CD4-positive, alpha-beta T cell (primary cell): ENCODE results near the gene REXO1. TPM values are rescaled to one million over a fixed set of nuclear protein-coding genes. Genes with fewer than 3 reads are reported as not detected.

Experiments
- ATAC-seq: fragments of 200-7000 bp; cut with Tn5 transposase; one replicate; pipeline ENCODE4 v1.10.0; 2022; ENCODE audit warnings: mild to moderate bottlenecking; ENCODE audit not compliant: poor library complexity
- CTCF ChIA-PET: fragments of 350-600 bp; sonication (Branson Sonifier 250); formaldehyde crosslinking; loops from one replicate; lab custom pipeline; 2021; ENCODE audit warnings: antibody characterized with exemption, inconsistent platforms; lab: Charles Lee
- POLR2A ChIA-PET: fragments of 350-600 bp; sonication (Branson Sonifier 250); formaldehyde crosslinking; loops from one replicate; lab custom pipeline; 2021; ENCODE audit warnings: antibody characterized with exemption, inconsistent platforms; lab: Charles Lee
- DNase-seq, 14 experiments: peaks; one replicate each; pipeline ENCODE4 v3.0.0-alpha.2; 2013 to 2020; ENCODE audit warnings: mixed read lengths in 2 of 14
- H3K27ac ChIP-seq, 2 donors: one replicate each; pipeline versions ENCODE4 v1.5.1 to v1.7.0; 2013; ENCODE audit warnings: low read length in 2 of 2, low read depth in 1 of 2, mild to moderate bottlenecking in 1 of 2
- H3K27me3 ChIP-seq, 2 experiments: 1 replicate in 1 of 2; 2 replicates in 1 of 2; pipeline versions ENCODE4 v1.6.1 to v1.7.0; 2013; ENCODE audit warnings: low read length in 2 of 2, control low read depth in 1 of 2, mild to moderate bottlenecking in 1 of 2, moderate library complexity in 1 of 2; ENCODE audit not compliant: insufficient read depth in 2 of 2, control insufficient read depth in 1 of 2
- H3K36me3 ChIP-seq: one replicate; pipeline ENCODE4 v1.6.1; 2013; ENCODE audit warnings: low read length, control low read depth; ENCODE audit not compliant: insufficient read depth
- H3K4me1 ChIP-seq: one replicate; pipeline ENCODE4 v1.6.1; 2013; ENCODE audit warnings: low read length, control low read depth; ENCODE audit not compliant: insufficient read depth
- H3K4me3 ChIP-seq: one replicate; pipeline ENCODE4 v1.5.1; 2013; ENCODE audit warnings: mild to moderate bottlenecking, low read length, moderate library complexity
- H3K9me3 ChIP-seq, 2 experiments: 1 replicate in 1 of 2; 2 replicates in 1 of 2; pipeline versions ENCODE4 v1.6.1 to v1.7.0; 2013; ENCODE audit warnings: low read length in 2 of 2, mild to moderate bottlenecking in 2 of 2, control low read depth in 1 of 2, moderate library complexity in 1 of 2; ENCODE audit not compliant: control insufficient read depth in 1 of 2, insufficient read depth in 1 of 2
- H3K27ac Mint-ChIP-seq: one replicate; pipeline ENCODE4 v1.8.0; 2020; ENCODE audit warnings: mixed read lengths
- H3K27me3 Mint-ChIP-seq: one replicate; pipeline ENCODE4 v1.8.0; 2021; ENCODE audit warnings: mixed read lengths
- H3K36me3 Mint-ChIP-seq: one replicate; pipeline ENCODE4 v1.8.0; 2021; ENCODE audit warnings: low read depth, mixed read lengths
- H3K4me1 Mint-ChIP-seq: one replicate; pipeline ENCODE4 v1.8.0; 2021; ENCODE audit warnings: low read depth, mixed read lengths
- H3K4me3 Mint-ChIP-seq: one replicate; pipeline ENCODE4 v1.8.0; 2020; ENCODE audit warnings: mild to moderate bottlenecking, mixed read lengths
- H3K9me3 Mint-ChIP-seq: one replicate; pipeline ENCODE4 v1.8.0; 2020; ENCODE audit warnings: mixed read lengths
- CTCF ChIP-seq: fragments of 200-600 bp; IDR thresholded peaks from one replicate; pipeline ENCODE4 v1.8.0; 2022; ENCODE audit warnings: antibody characterized with exemption, mild to moderate bottlenecking
- intact Hi-C, 2 experiments: fragments of 100-400 bp; cut with DNase I in 1 of 2; cut with micrococcal nuclease in 1 of 2; formaldehyde crosslinking; loops; one replicate each; pipeline versions ENCODE4 v1.15.1 to v1.9.0; 2023 to 2025; cut with DNase I, micrococcal nuclease
- total RNA-seq, 174 experiments: library from RNA in 2 of 174; stranded (reverse) in 2 of 174; gene quantifications; one replicate each; pipeline ENCODE4 v1.2.3 and lab custom pipeline; 2021 to 2026

Gene REXO1
- total RNA-seq, 2 experiments from 2014 or later: 106 to 114 TPM

GRCh38 chr19:1828279-1829238 lies 19.7 kb downstream of the REXO1 start:
- no peak overlapping the region for H3K27ac Mint-ChIP-seq

DNA sequence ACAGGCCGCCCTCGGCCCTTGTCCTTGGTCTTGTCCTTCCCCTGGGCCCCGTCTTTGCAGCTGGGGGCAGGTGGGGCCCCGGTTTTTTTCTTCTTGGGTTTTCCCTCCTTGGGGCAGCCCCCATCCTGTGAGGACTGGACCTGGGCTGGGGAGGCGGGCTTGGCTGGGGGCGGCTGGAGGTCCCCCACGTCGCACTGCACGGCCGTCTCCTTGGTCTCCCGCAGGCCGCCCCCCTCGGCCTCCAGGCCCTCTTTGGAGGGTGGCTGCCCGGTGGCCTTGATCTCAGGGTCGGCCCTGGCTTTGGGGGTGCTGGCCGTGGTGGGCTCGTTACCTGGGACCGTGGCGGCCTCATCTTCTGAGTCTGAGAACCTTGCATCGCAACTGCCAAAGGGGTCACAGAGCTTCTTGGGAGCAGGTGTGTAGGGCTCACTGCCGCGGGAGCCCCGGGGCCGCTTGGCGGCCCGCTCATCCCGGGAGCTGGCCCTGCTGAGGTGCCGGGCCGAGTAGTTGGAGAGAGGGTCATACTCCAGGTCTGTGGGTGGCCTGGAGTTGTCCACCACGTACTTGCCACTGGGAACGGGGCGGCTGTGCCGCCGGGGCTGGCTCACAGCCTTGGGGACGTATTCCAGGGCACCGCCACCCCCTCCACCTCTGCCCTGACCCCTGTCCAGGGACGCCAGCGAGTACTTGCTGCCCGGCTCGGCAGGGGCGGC lies 20.6 kb downstream of the REXO1 start:
- TF ChIP-seq CTCF: no peak
- Mint-ChIP-seq H3K36me3 (peaks cover 31% of the 10 kb centered on the region), H3K4me3 (no peak overlapping the region), H3K27ac (no peak overlapping the region), H3K27me3 (no peaks in the 10 kb centered on the region), H3K9me3 (no peaks in the 10 kb centered on the region), H3K4me1 (peaks cover 4% of the 10 kb centered on the region)
- Histone ChIP-seq H3K9me3 (no peaks in the 10 kb centered on the region), H3K4me3 (no peak overlapping the region), H3K27ac (no peak overlapping the region), H3K4me1 (peaks cover 10% of the 10 kb centered on the region), H3K27me3 (no peaks in the 10 kb centered on the region), H3K36me3 (peaks cover 66% of the 10 kb centered on the region)
- intact Hi-C loops: loop anchor here in 1 of 2 experiments (5.0 to 10.0 kb wide), 2 partner anchors 155 to 283 kb away; no protein-coding TSS in a partner anchor
- no peak for ATAC-seq
- no peak for DNase-seq
- CTCF ChIA-PET: no interaction called here
- POLR2A ChIA-PET: interaction anchor here (0.5 to 1.9 kb wide), 2 partner anchors 29 to 991 kb away, joined by 3 to 5 read pairs; no protein-coding TSS in a partner anchor

More at GRCh38 chr19:1828279-1829238, 19.7 kb downstream of the REXO1 start:
- POLR2A ChIA-PET: interaction anchor here (1.9 kb wide), 1 partner anchor 28 kb away, joined by 5 read pairs; no protein-coding TSS in a partner anchor
- no peak overlapping the region for H3K4me3 ChIP-seq
- no peaks in the 10 kb centered on the region for H3K9me3 ChIP-seq
- H3K36me3 Mint-ChIP-seq: peaks cover 26% of the 10 kb centered on the region
- H3K27me3 ChIP-seq: no peaks in the 10 kb centered on the region
- no peak for TF ChIP-seq CTCF
- no peaks in the 10 kb centered on the region for H3K27me3 Mint-ChIP-seq
- CTCF ChIA-PET: interaction anchor here (1.1 kb wide), 1 partner anchor 9 kb away, joined by 4 read pairs; no protein-coding TSS in a partner anchor
- peaks cover 4% of the 10 kb centered on the region for H3K4me1 Mint-ChIP-seq
- H3K4me3 Mint-ChIP-seq: no peak overlapping the region
- peaks cover 61% of the 10 kb centered on the region for H3K36me3 ChIP-seq
- H3K27ac ChIP-seq: no peak overlapping the region
- DNase-seq (no peak), ATAC-seq (no peak)
- intact Hi-C loops: loop anchor here in 1 of 2 experiments (5.0 to 10.0 kb wide), 2 partner anchors 156 to 284 kb away; no protein-coding TSS in a partner anchor
- peaks cover 10% of the 10 kb centered on the region for H3K4me1 ChIP-seq
- no peaks in the 10 kb centered on the region for H3K9me3 Mint-ChIP-seq
